Neural crest cell (in vitro differentiated cells): ENCODE data around the gene IQCC. TPM values are rescaled to one million over a fixed set of nuclear protein-coding genes. Genes with fewer than 3 reads are reported as not detected.
A peak's percentile ranks its signal among the peaks of the same experiment; 100 is the strongest.

Experiments used
- DNase-seq: peaks from one replicate; pipeline ENCODE4 v3.0.0; 2021; ENCODE audit warnings: low read depth, mixed read lengths, low spot score
- H3K27ac Mint-ChIP-seq: one replicate; pipeline ENCODE4 v1.8.0; 2021; ENCODE audit warnings: mild to moderate bottlenecking, mixed read lengths; ENCODE audit not compliant: unreplicated experiment
- H3K27me3 Mint-ChIP-seq: 2 replicates; pipeline ENCODE4 v1.8.0; 2021; ENCODE audit warnings: low read depth, mild to moderate bottlenecking, mixed read lengths
- H3K36me3 Mint-ChIP-seq: 2 replicates; pipeline ENCODE4 v1.8.0; 2021; ENCODE audit warnings: low read depth, mild to moderate bottlenecking, mixed read lengths
- H3K4me1 Mint-ChIP-seq: 2 replicates; pipeline ENCODE4 v1.8.0; 2021; ENCODE audit warnings: mixed read lengths
- H3K4me3 Mint-ChIP-seq: one replicate; pipeline ENCODE4 v1.8.0; 2021; ENCODE audit warnings: mild to moderate bottlenecking, mixed read lengths
- H3K9me3 Mint-ChIP-seq: 2 replicates; pipeline ENCODE4 v1.8.0; 2021; ENCODE audit warnings: mixed read lengths
- CTCF ChIP-seq: fragments of 200-600 bp; sonication (generic); conservative IDR thresholded peaks from 2 replicates; pipeline ENCODE4 v1.5.0; 2021; ENCODE audit warnings: antibody characterized with exemption, mild to moderate bottlenecking
- total RNA-seq: library from RNA; stranded (reverse); gene quantifications from 2 replicates; pipeline ENCODE4 v1.2.1, GENCODE V29; 2021

IQCC gene
- total RNA-seq, 1 donor from 2014 or later, result 7.8 TPM

DNA sequence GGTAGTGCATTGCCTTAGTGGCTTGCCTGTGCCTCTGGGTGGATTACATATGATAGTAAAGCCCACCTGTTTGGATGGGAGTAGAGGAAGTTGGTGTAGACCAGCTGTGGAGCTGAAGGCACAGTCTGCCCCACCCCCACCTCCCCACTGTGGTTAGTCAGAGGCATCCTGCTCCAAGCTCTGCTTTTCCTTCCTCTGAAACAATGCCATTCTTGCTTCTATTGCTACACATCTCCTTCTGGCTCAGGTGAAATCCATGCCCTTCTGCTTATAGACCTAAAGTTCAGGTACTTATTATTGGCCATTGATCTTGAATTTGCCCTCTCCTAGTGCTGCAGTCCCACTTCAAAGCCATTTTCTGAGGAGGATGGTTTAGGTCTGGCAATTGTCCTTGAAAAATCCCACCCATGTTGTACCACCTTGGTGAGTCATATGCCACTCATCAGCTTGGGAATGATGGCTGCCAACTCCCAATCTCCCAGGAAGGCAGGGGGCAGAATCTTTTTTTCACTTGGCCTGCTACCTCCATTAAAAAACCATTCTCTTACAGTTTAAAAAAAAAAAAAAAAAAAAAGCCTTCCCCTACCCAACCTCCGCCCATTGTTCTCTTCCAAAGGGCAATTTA lies 32.7 kb upstream of the IQCC start:
- H3K9me3 Mint-ChIP-seq, result no peaks in the 10 kb centered on the region
- no peak overlapping the region for H3K27ac Mint-ChIP-seq
- H3K4me1 Mint-ChIP-seq, result no peaks in the 10 kb centered on the region
- no peaks in the 10 kb centered on the region for H3K27me3 Mint-ChIP-seq
- no peak for DNase-seq
- TF ChIP-seq CTCF, result no peak
- no peak overlapping the region for H3K4me3 Mint-ChIP-seq
- H3K36me3 Mint-ChIP-seq, result peaks cover 14% of the 10 kb centered on the region

GRCh38 chr1:32178380-32179192 lies 26.9 kb upstream of the IQCC start:
- Mint-ChIP-seq H3K27ac (no peak overlapping the region), H3K4me1 (peaks cover 29% of the 10 kb centered on the region), H3K27me3 (no peaks in the 10 kb centered on the region), H3K36me3 (peaks cover 15% of the 10 kb centered on the region), H3K9me3 (no peaks in the 10 kb centered on the region), H3K4me3 (peak overlapping the region; percentile 98)
- DNase-seq, result no peak
- no peak for TF ChIP-seq CTCF

- Mint-ChIP-seq H3K4me3 (peak overlapping the region; percentile 98), H3K4me1 (peaks cover 33% of the 10 kb centered on the region), H3K36me3 (peaks cover 18% of the 10 kb centered on the region), H3K27me3 (no peaks in the 10 kb centered on the region), H3K9me3 (no peaks in the 10 kb centered on the region), H3K27ac (peak overlapping the region; percentile 95)
- no peak for TF ChIP-seq CTCF
- no peak for DNase-seq
These were observed 26.4 kb upstream of the IQCC start for GRCh38 chr1:32179193-32179442.

DNA sequence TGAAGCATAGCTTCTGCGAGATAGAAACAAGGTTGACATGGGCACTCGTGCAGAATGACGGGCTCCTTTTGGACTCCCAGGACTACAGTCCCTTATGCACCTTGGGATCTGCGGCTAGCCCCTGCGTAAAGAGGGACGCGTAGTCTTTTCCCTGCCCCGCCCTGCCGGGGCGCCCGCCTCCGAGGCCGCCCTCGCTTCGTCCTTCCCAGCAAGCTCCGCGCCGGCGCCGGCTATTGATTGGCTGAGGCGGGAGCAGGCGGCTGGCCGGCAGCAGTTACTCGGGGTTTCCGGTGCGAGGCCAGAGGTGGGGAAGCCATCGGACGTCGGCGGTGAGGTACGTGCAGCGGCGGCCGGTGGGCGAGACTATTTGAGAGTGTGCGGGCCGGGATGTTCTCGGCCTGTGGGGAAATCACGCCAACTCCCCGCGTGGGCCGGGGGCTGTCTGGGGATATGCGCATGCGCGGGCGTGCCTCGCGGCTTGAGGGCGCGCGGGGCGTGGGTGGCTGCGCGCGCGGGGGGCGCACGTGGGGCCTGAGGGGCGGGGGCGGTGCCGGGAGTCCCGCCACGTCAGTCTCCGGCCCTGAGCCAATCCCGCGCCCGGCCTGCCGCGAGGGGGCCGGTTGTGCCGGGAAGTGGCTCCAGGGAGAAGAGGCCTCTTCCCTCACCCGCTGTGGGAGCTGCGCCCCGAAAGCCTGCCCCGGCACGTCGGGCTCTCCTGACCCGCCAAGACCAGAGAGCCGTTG lies 25.9 kb upstream of the IQCC start, which contains the start of gene TXLNA:
TXLNA (plus strand) TSS at position 233 of the 743 bp plus-strand sequence. CDS start 671 bp downstream, outside the sequence.
- no peak for TF ChIP-seq CTCF
- peak; percentile 87 for DNase-seq
- no peaks in the 10 kb centered on the region for H3K27me3 Mint-ChIP-seq
- peaks cover 36% of the 10 kb centered on the region for H3K4me1 Mint-ChIP-seq
- no peaks in the 10 kb centered on the region for H3K9me3 Mint-ChIP-seq
- peak within 1 kb of the TSS; percentile 99 for H3K27ac Mint-ChIP-seq
- H3K4me3 Mint-ChIP-seq, result peak within 1 kb of the TSS; percentile 98
- peaks cover 21% of the 10 kb centered on the region for H3K36me3 Mint-ChIP-seq

DNA sequence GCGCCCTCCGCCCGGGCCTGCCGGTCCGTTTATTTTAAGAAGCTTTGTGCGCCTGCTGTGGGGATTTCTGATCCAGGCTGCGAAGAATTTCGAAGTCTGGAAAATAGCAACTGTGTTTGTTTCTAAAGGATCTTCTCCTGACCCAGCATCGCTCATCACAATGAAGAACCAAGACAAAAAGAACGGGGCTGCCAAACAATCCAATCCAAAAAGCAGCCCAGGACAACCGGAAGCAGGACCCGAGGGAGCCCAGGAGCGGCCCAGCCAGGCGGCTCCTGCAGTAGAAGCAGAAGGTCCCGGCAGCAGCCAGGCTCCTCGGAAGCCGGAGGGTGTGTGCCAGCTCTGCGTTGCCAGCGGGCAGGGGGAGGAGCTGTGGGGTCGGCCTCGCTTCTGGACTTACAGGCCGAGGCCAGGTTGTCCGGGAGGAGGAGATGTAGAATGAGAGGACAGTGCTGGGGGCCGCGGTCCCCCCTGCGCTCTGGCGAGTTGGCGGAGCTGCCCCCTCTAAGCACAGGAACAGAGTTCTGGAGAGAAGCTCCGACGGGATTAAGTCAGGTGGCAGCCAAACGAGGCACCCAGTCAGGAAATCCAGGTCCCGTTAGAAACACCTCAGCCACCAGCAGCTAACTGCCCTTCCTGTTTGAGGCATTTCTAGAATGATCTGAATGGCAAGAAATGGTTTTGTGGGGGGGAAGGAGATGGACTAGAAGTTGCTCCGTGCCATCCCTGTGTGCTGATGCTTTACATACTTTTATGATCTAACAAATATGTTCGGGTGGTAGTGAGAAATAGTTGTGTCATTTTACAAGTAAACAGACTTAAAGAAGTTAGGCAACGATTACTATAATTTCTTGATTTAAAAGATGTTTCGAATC lies 25.0 kb upstream of the IQCC start:
- DNase-seq, result peak; percentile 25
- no peak for TF ChIP-seq CTCF
- Mint-ChIP-seq H3K27ac (peak overlapping the region; percentile 96), H3K4me3 (peak overlapping the region; percentile 98), H3K27me3 (no peaks in the 10 kb centered on the region), H3K4me1 (peaks cover 41% of the 10 kb centered on the region), H3K9me3 (no peaks in the 10 kb centered on the region), H3K36me3 (peaks cover 25% of the 10 kb centered on the region)
